ENCODE data around the gene SMAP2. TPM values are rescaled to one million over a fixed set of nuclear protein-coding genes. Genes with fewer than 3 reads are reported as not detected.

SMAP2 gene
- total and polyA plus RNA-seq, 2 donors (not counting 3 experiments of a cell fraction or from before 2014, with no cell fraction given) = 8.0 to 11.1 TPM

DNA sequence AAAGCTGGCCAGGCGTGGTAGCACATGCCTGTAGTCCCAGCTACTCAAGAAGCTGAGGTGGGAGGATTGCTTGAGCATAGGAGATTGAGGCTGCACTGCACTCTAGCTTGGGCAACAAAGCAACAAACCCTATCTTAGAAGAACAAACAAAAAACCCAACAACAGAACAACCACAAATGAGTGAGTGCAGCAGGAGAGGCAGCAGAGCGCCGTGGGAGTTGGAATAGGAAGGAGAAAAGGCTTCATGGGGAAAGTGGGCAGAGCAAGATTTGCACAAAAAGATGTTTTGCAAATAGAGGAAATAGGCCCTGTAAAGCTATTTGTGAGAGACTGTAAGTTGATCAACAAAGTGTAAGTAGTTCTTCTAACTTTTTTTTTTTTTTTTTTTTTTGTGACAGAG is 19.6 kb downstream of the SMAP2 start:
- FAIRE-seq = no peak
- Histone ChIP-seq H3K27ac (ENCODE audit: insufficient read depth, low read depth, low read length) (no peak overlapping the region), H3K4me3 (replicated peaks in 1 of 3; ENCODE audit: insufficient read depth in 1 of 3, low read depth in 1 of 3, low read length in 3 of 3) (no peak overlapping the region), H3K36me3 (ENCODE audit: control insufficient read depth in 2 of 2, extremely low read depth in 1 of 2, insufficient read depth in 2 of 2, low read length in 2 of 2) (no peaks in the 10 kb centered on the region), H3K9ac (replicated peaks; ENCODE audit: extremely low read depth, insufficient read depth, low read length) (no peak overlapping the region), H3K27me3 (ENCODE audit: control insufficient read depth in 2 of 2, insufficient read depth in 2 of 2, low read length in 2 of 2) (no peaks in the 10 kb centered on the region), H3K79me2 (ENCODE audit: control insufficient read depth, insufficient read depth, low read length) (no peaks in the 10 kb centered on the region), H2AFZ (ENCODE audit: low read depth, low read length) (no peak overlapping the region), H4K20me1 (replicated peaks; ENCODE audit: control insufficient read depth, extremely low read depth, insufficient read depth, low read length) (no peaks in the 10 kb centered on the region), H3K9me1 (replicated peaks; ENCODE audit: control insufficient read depth, extremely low read depth, insufficient read depth, low read length) (no peaks in the 10 kb centered on the region), H3K9me3 (replicated peaks; ENCODE audit: control insufficient read depth, insufficient read depth, low read length) (no peaks in the 10 kb centered on the region), H3K4me1 (ENCODE audit: control insufficient read depth, extremely low read depth, insufficient read depth, low read length) (no peaks in the 10 kb centered on the region), H3K4me2 (ENCODE audit: insufficient read depth, low read length) (no peak overlapping the region)
- POLR2A ChIA-PET = no interaction called here
- intact Hi-C loops (cut with micrococcal nuclease) = no loop called here
- BruUV-seq (replicated peaks) = no TSS peak
- no peak for DNase-seq (ENCODE audit: low read depth, low spot score)
- no peak for TF ChIP-seq EZH2 (IDR thresholded peaks at IDR 0.05; ENCODE audit: borderline replicate concordance, low read depth, low read length, severe bottlenecking)
- no peak for TF ChIP-seq MYC (IDR thresholded peaks at IDR 0.05; ENCODE audit: low read depth, low read length)
- TF ChIP-seq FOS (IDR thresholded peaks at IDR 0.05; ENCODE audit: borderline replicate concordance, insufficient read depth, low read length) = no peak
- TF ChIP-seq POLR2AphosphoS5 (IDR thresholded peaks at IDR 0.05; ENCODE audit: insufficient read depth, low read depth, low read length) = no peak
- TF ChIP-seq, protein P1, sequence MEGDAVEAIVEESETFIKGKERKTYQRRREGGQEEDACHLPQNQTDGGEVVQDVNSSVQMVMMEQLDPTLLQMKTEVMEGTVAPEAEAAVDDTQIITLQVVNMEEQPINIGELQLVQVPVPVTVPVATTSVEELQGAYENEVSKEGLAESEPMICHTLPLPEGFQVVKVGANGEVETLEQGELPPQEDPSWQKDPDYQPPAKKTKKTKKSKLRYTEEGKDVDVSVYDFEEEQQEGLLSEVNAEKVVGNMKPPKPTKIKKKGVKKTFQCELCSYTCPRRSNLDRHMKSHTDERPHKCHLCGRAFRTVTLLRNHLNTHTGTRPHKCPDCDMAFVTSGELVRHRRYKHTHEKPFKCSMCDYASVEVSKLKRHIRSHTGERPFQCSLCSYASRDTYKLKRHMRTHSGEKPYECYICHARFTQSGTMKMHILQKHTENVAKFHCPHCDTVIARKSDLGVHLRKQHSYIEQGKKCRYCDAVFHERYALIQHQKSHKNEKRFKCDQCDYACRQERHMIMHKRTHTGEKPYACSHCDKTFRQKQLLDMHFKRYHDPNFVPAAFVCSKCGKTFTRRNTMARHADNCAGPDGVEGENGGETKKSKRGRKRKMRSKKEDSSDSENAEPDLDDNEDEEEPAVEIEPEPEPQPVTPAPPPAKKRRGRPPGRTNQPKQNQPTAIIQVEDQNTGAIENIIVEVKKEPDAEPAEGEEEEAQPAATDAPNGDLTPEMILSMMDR (IDR thresholded peaks at IDR 0.05; ENCODE audit: extremely low read depth in 1 of 2, insufficient read depth in 1 of 2, low read depth in 1 of 2, low read length in 2 of 2) = no peak
- no peak for TF ChIP-seq POLR2A (IDR thresholded peaks at IDR 0.05; ENCODE audit: low read depth, low read length)
- TF ChIP-seq, protein P2, sequence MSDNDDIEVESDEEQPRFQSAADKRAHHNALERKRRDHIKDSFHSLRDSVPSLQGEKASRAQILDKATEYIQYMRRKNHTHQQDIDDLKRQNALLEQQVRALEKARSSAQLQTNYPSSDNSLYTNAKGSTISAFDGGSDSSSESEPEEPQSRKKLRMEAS (IDR thresholded peaks at IDR 0.05; ENCODE audit: insufficient read depth, insufficient read length) = no peak
- no peak for TF ChIP-seq GATA2 (IDR thresholded peaks at IDR 0.05; ENCODE audit: insufficient read depth, insufficient read length, low read depth, low read length)
- CTCF ChIA-PET = interaction anchor here (0.6 to 5.1 kb wide), 6 partner anchors 10 to 474 kb away, joined by 3 to 16 read pairs (median 4); no protein-coding TSS in a partner anchor
- dilution Hi-C loops (cut with MboI; ENCODE audit: extremely low pct_ligation_motif_present, low sequenced_read_pairs) = no loop called here
